GM12864 (cell line): ENCODE data around the gene HSPA12B.

Source experiments
- DNase-seq: peaks from one replicate; pipeline ENCODE4 v3.0.0-alpha.2; 2011; ENCODE audit warnings: low read depth
- H3K4me3 ChIP-seq: 2 replicates; pipeline ENCODE4 v1.5.1; 2011; ENCODE audit warnings: mild to moderate bottlenecking, low read depth, low read length, control low read depth
- CTCF ChIP-seq: IDR thresholded peaks from 2 replicates; pipeline ENCODE4 v1.5.1; 2011; ENCODE audit warnings: low read depth, mild to moderate bottlenecking, moderate library complexity, low read length, control low read depth, inconsistent platforms; ENCODE audit errors: missing control alignments

The HSPA12B gene

GRCh38 chr20:3767427-3768341 is 35.2 kb downstream of the HSPA12B start, which contains the start of gene ADISSP:
Gene ADISSP, minus strand, starts transcription at chr20:3767753. Its CDS starts 7,653 bp downstream, at chr20:3760100.
- H3K4me3 ChIP-seq: peak within 1 kb of the TSS; percentile 77
- peak; percentile 94 for DNase-seq
- peak; percentile 17 for TF ChIP-seq CTCF

GRCh38 chr20:3768342-3769130 is 36.1 kb downstream of the HSPA12B start:
- TF ChIP-seq CTCF: peak; percentile 72
- peak overlapping the region; percentile 77 for H3K4me3 ChIP-seq
- no peak for DNase-seq

- H3K4me3 ChIP-seq: no peak overlapping the region
- no peak for TF ChIP-seq CTCF
Measured at GRCh38 chr20:3771552-3772058, 39.1 kb downstream of the HSPA12B start.

GRCh38 chr20:3775457-3776108 is 43.1 kb downstream of the HSPA12B start:
- DNase-seq: no peak
- H3K4me3 ChIP-seq: no peak overlapping the region
- TF ChIP-seq CTCF: no peak

More at GRCh38 chr20:3771552-3772058, 39.1 kb downstream of the HSPA12B start:
- DNase-seq: no peak

- TF ChIP-seq CTCF: no peak
- peak overlapping the region; percentile 32 for H3K4me3 ChIP-seq
- no peak for DNase-seq
Measured at GRCh38 chr20:3777381-3777715, 44.9 kb downstream of the HSPA12B start.

GRCh38 chr20:3777716-3778629 is 45.5 kb downstream of the HSPA12B start:
- no peak for DNase-seq
- peak overlapping the region; percentile 32 for H3K4me3 ChIP-seq
- TF ChIP-seq CTCF: no peak
